Body of pancreas (tissue), 4 donors: ENCODE results near the gene COL28A1.

ENCODE experiments used
- POLR2A ChIP-seq, 3 donors: fragments of 450-650 bp; IDR thresholded peaks; one replicate each; pipeline ENCODE4 v1.6.1; 2016; ENCODE audit warnings: antibody characterized with exemption in 3 of 3, mild to moderate bottlenecking in 2 of 3
- TF ChIP-seq, protein P1 (sequence below), 7 experiments: fragments of 450-650 bp in 4 of 7; fragments of 200-600 bp in 3 of 7; sonication (generic) in 3 of 7; IDR thresholded peaks; one replicate each; pipeline ENCODE4 v1.5.1; 2016 to 2019; ENCODE audit warnings: antibody characterized with exemption in 7 of 7

DNA sequence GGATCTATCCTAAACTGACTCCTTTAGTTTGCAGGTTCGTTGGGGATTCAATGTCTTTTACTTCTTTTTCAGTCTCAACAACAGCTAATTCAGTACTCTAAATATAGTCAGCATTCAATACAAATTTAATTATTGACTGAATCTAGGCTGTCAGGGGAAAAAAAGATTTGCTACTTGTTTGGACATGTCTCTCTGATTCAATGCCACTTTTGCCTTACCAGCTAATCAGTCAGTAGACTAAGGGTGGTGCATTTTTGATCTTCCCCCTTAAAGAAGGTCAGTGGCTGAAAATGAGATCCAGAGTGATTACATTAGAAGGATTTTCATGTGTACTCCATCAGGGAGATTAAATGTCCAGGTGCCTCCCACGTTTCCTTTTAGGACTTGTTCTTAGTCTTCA, 208.2 kb downstream of the COL28A1 start:
- TF ChIP-seq, protein P1, sequence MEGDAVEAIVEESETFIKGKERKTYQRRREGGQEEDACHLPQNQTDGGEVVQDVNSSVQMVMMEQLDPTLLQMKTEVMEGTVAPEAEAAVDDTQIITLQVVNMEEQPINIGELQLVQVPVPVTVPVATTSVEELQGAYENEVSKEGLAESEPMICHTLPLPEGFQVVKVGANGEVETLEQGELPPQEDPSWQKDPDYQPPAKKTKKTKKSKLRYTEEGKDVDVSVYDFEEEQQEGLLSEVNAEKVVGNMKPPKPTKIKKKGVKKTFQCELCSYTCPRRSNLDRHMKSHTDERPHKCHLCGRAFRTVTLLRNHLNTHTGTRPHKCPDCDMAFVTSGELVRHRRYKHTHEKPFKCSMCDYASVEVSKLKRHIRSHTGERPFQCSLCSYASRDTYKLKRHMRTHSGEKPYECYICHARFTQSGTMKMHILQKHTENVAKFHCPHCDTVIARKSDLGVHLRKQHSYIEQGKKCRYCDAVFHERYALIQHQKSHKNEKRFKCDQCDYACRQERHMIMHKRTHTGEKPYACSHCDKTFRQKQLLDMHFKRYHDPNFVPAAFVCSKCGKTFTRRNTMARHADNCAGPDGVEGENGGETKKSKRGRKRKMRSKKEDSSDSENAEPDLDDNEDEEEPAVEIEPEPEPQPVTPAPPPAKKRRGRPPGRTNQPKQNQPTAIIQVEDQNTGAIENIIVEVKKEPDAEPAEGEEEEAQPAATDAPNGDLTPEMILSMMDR (IDR thresholded peaks at IDR 0.05), result no peak
- TF ChIP-seq POLR2A (IDR thresholded peaks at IDR 0.05), result no peak
